ENCODE data around the gene GTF3C4.

GTF3C4 gene

GRCh38 chr9:132697230-132697629, 27.0 kb downstream of the GTF3C4 start:
- H3K4me2 ChIP-seq (ENCODE audit: low read length): no peak overlapping the region
- no peaks in the 10 kb centered on the region for H3K79me2 ChIP-seq (ENCODE audit: control insufficient read depth, low read length)
- H3K4me3 ChIP-seq (ENCODE audit: low read length): no peak overlapping the region
- H4K20me1 ChIP-seq (ENCODE audit: control insufficient read depth, insufficient read depth, low read depth, low read length): no peaks in the 10 kb centered on the region
- H3K36me3 ChIP-seq (ENCODE audit: control insufficient read depth, low read length): no peaks in the 10 kb centered on the region
- no peak overlapping the region for H3K27ac ChIP-seq (ENCODE audit: low read depth, low read length)
- TF ChIP-seq EZH2phosphoT487 (IDR thresholded peaks at IDR 0.05; ENCODE audit: borderline replicate concordance, low read length): no peak
- TF ChIP-seq, protein P1, sequence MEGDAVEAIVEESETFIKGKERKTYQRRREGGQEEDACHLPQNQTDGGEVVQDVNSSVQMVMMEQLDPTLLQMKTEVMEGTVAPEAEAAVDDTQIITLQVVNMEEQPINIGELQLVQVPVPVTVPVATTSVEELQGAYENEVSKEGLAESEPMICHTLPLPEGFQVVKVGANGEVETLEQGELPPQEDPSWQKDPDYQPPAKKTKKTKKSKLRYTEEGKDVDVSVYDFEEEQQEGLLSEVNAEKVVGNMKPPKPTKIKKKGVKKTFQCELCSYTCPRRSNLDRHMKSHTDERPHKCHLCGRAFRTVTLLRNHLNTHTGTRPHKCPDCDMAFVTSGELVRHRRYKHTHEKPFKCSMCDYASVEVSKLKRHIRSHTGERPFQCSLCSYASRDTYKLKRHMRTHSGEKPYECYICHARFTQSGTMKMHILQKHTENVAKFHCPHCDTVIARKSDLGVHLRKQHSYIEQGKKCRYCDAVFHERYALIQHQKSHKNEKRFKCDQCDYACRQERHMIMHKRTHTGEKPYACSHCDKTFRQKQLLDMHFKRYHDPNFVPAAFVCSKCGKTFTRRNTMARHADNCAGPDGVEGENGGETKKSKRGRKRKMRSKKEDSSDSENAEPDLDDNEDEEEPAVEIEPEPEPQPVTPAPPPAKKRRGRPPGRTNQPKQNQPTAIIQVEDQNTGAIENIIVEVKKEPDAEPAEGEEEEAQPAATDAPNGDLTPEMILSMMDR (IDR thresholded peaks at IDR 0.05; ENCODE audit: low read depth, low read length, poor library complexity, severe bottlenecking): no peak
- H3K4me1 ChIP-seq (ENCODE audit: control insufficient read depth, low read length): no peaks in the 10 kb centered on the region
- H3K9me3 ChIP-seq (ENCODE audit: control insufficient read depth, insufficient read depth, low read length): peaks cover 27% of the 10 kb centered on the region
- H3K9me2 ChIP-seq (replicated peaks; ENCODE audit: control insufficient read depth, low read length): no peaks in the 10 kb centered on the region
- no peaks in the 10 kb centered on the region for H3K27me3 ChIP-seq (ENCODE audit: control insufficient read depth, low read length)
- no peaks in the 10 kb centered on the region for H3F3A ChIP-seq (ENCODE audit: control insufficient read depth, insufficient read depth)

DNA sequence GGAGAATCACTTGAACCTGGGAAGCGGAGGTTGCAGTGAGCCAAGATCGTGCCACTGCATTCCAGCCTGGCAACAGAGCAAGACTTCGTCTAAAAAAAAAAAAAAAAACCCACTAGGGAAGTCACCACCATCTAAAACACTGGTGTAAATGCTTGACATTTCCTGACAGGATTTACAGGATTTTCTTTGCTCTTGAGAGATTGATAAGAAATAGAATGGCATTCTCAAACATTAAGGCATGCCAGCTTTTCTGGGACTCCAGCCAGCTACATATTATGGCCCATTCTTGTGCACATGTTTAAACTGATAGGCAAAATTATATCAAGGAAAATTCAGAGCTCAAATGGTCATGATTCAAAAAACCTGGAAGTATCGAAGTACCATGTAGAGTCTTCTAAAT, 28.7 kb downstream of the GTF3C4 start:
- H3K9me3 ChIP-seq (ENCODE audit: control insufficient read depth, insufficient read depth, low read length): peaks cover 27% of the 10 kb centered on the region
- H3K36me3 ChIP-seq (ENCODE audit: control insufficient read depth, low read length): no peaks in the 10 kb centered on the region
- H3K27ac ChIP-seq (ENCODE audit: low read depth, low read length): no peak overlapping the region
- H3K4me1 ChIP-seq (ENCODE audit: control insufficient read depth, low read length): no peaks in the 10 kb centered on the region
- H3K79me2 ChIP-seq (ENCODE audit: control insufficient read depth, low read length): no peaks in the 10 kb centered on the region
- no peak overlapping the region for H3K4me3 ChIP-seq (ENCODE audit: low read length)
- H3K27me3 ChIP-seq (ENCODE audit: control insufficient read depth, low read length): no peaks in the 10 kb centered on the region
- TF ChIP-seq, protein P1 (IDR thresholded peaks at IDR 0.05; ENCODE audit: low read depth, low read length, poor library complexity, severe bottlenecking): no peak
- TF ChIP-seq EZH2phosphoT487 (IDR thresholded peaks at IDR 0.05; ENCODE audit: borderline replicate concordance, low read length): no peak
- no peaks in the 10 kb centered on the region for H4K20me1 ChIP-seq (ENCODE audit: control insufficient read depth, insufficient read depth, low read depth, low read length)
- no peaks in the 10 kb centered on the region for H3F3A ChIP-seq (ENCODE audit: control insufficient read depth, insufficient read depth)
- H3K4me2 ChIP-seq (ENCODE audit: low read length): no peak overlapping the region
- no peaks in the 10 kb centered on the region for H3K9me2 ChIP-seq (replicated peaks; ENCODE audit: control insufficient read depth, low read length)

GRCh38 chr9:132699956-132700355, 29.7 kb downstream of the GTF3C4 start:
- no peaks in the 10 kb centered on the region for H4K20me1 ChIP-seq (ENCODE audit: control insufficient read depth, insufficient read depth, low read depth, low read length)

More at GRCh38 chr9:132699956-132700355, 29.7 kb downstream of the GTF3C4 start:
- Histone ChIP-seq H3F3A (ENCODE audit: control insufficient read depth, insufficient read depth) (no peaks in the 10 kb centered on the region), H3K4me3 (ENCODE audit: low read length) (no peak overlapping the region), H3K9me2 (replicated peaks; ENCODE audit: control insufficient read depth, low read length) (no peaks in the 10 kb centered on the region), H3K4me1 (ENCODE audit: control insufficient read depth, low read length) (no peaks in the 10 kb centered on the region), H3K4me2 (ENCODE audit: low read length) (no peak overlapping the region), H3K9me3 (ENCODE audit: control insufficient read depth, insufficient read depth, low read length) (peaks cover 27% of the 10 kb centered on the region), H3K27ac (ENCODE audit: low read depth, low read length) (no peak overlapping the region), H3K36me3 (ENCODE audit: control insufficient read depth, low read length) (no peaks in the 10 kb centered on the region), H3K27me3 (ENCODE audit: control insufficient read depth, low read length) (no peaks in the 10 kb centered on the region), H3K79me2 (ENCODE audit: control insufficient read depth, low read length) (no peaks in the 10 kb centered on the region)
- no peak for TF ChIP-seq EZH2phosphoT487 (IDR thresholded peaks at IDR 0.05; ENCODE audit: borderline replicate concordance, low read length)
- TF ChIP-seq, protein P1 (IDR thresholded peaks at IDR 0.05; ENCODE audit: low read depth, low read length, poor library complexity, severe bottlenecking): no peak
